Measurements from ENCODE around the gene SYCP3. TPM values are rescaled to one million over a fixed set of nuclear protein-coding genes. Genes with fewer than 3 reads are reported as not detected.

SYCP3 gene
- total and polyA plus RNA-seq, 2 of the 8 experiments (the other 6 are each of a cell fraction or from before 2014, with no cell fraction given), result 0.02 to 0.07 TPM

DNA sequence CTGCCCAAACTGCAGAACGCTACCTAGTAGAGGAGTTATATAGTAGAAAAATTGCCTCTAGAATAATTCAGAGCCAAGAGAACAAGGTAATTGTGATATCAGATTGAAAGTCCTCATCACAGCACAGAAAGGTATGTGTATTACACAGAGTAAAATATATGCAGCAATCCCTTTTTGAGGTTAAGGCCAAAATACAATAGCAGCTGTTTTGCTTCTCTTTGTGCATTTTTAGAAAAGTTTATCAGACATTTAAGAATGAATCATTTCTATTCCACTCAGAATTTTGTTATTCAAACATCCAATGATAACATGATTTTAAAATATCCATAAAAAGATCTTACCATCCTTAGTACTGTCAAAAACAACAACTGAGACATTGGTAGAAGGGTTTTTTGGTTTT is 46.4 kb upstream of the SYCP3 start:
- H3K23ac ChIP-seq (ENCODE audit: insufficient read length), result no peak overlapping the region
- no peak overlapping the region for H2BK15ac ChIP-seq (ENCODE audit: low read length)
- no peak overlapping the region for H2AFZ ChIP-seq (ENCODE audit: low read length)
- no peak overlapping the region for H2AK5ac ChIP-seq (ENCODE audit: low read depth, low read length)
- no peaks in the 10 kb centered on the region for H3K79me2 ChIP-seq (ENCODE audit: control insufficient read depth in 1 of 2, insufficient read depth in 2 of 2, low read length in 2 of 2)
- POLR2A ChIA-PET (ENCODE audit: partially characterized antibody), result no interaction called here
- H4K20me1 ChIP-seq (replicated peaks in 1 of 2; ENCODE audit: control insufficient read depth in 1 of 2, insufficient read depth in 2 of 2, low read length in 2 of 2), result peaks cover 0 to 2% of the 10 kb centered on the region in 2 experiments
- H3K36me3 ChIP-seq (ENCODE audit: control insufficient read depth in 2 of 4, insufficient read depth in 4 of 4, low read length in 3 of 4), result peaks cover 0 to 36% (median 12%) of the 10 kb centered on the region in 4 experiments; a peak in 7 of 8 replicates
- H3K23me2 ChIP-seq (ENCODE audit: low read depth, low read length), result no peaks in the 10 kb centered on the region
- H4K8ac ChIP-seq (ENCODE audit: extremely low read depth, insufficient read depth, low read length), result no peak overlapping the region
- no peak for FAIRE-seq
- WGBS, 2 experiments (ENCODE audit: extremely low coverage in 1 of 2, insufficient coverage in 1 of 2, insufficient read length in 1 of 2, insufficient replicate concordance in 2 of 2, low coverage in 1 of 2, low lambda C conversion rate in 2 of 2, missing lambda C conversion rate in 1 of 2), result 100% methylated on average over 1 of the region's 1 CpG; no CpG with 5 or more reads in 1 of the 2 experiments
- no peaks in the 10 kb centered on the region for H3K9me3 ChIP-seq (ENCODE audit: insufficient read depth in 2 of 2, low read depth in 1 of 2, low read length in 1 of 2)
- H2BK5ac ChIP-seq (ENCODE audit: low read depth, low read length), result no peak overlapping the region
- no peak overlapping the region for H3K4me2 ChIP-seq (ENCODE audit: insufficient read depth in 1 of 2, low read depth in 2 of 2, low read length in 2 of 2)
- no peak overlapping the region for H3K14ac ChIP-seq (ENCODE audit: insufficient read length)
- no peak overlapping the region for H3K27ac ChIP-seq (ENCODE audit: low read depth, low read length)
- no peak overlapping the region for H3K4me3 ChIP-seq (ENCODE audit: extremely low read depth in 1 of 4, insufficient read depth in 2 of 4, low read depth in 3 of 4, low read length in 4 of 4)
- DNase-seq (ENCODE audit: low read depth in 1 of 2, low spot score in 2 of 2), result no peak
- no peak overlapping the region for H3K4ac ChIP-seq (replicated peaks; ENCODE audit: insufficient read length, low read depth, low read length)
- CTCF ChIA-PET (ENCODE audit: partially characterized antibody), result interaction anchor here (1.4 to 1.5 kb wide), 2 partner anchors 12 to 55 kb away, joined by 3 to 7 read pairs; no protein-coding TSS in a partner anchor
- no peaks in the 10 kb centered on the region for H3K79me1 ChIP-seq (ENCODE audit: low read depth, low read length)
- H2BK12ac ChIP-seq (ENCODE audit: low read depth, low read length), result no peak overlapping the region
- no peak overlapping the region for H3K18ac ChIP-seq (ENCODE audit: extremely low read depth, low read length)
- H4K5ac ChIP-seq (ENCODE audit: insufficient read length, low read depth, low read length), result no peak overlapping the region
- no peak overlapping the region for H4K91ac ChIP-seq (replicated peaks; ENCODE audit: insufficient read length, low read length)
- no peak overlapping the region for H2BK120ac ChIP-seq (replicated peaks; ENCODE audit: low read depth, low read length)
- no peaks in the 10 kb centered on the region for H3K4me1 ChIP-seq (replicated peaks in 1 of 4; ENCODE audit: control insufficient read depth in 3 of 4, insufficient read depth in 4 of 4, low read length in 3 of 4)
- H3K56ac ChIP-seq (replicated peaks; ENCODE audit: insufficient read length, low read depth, low read length), result no peak overlapping the region
- no peaks in the 10 kb centered on the region for H3K27me3 ChIP-seq (replicated peaks in 1 of 4; ENCODE audit: control insufficient read depth in 3 of 4, extremely low read depth in 1 of 4, insufficient read depth in 3 of 4, low read length in 3 of 4)
- TF ChIP-seq KDM5A (IDR thresholded peaks at IDR 0.05; ENCODE audit: low read length) (no peak), SAP30 (IDR thresholded peaks at IDR 0.05; ENCODE audit: insufficient read depth, insufficient replicate concordance, low read length) (no peak), JUN (IDR thresholded peaks at IDR 0.05; ENCODE audit: low read depth, low read length) (no peak), TBP (IDR thresholded peaks at IDR 0.05; ENCODE audit: low read depth, low read length) (no peak), SP1 (IDR thresholded peaks at IDR 0.05; ENCODE audit: low read depth, low read length) (no peak), TCF12 (IDR thresholded peaks at IDR 0.05; ENCODE audit: low read depth, low read length) (no peak), YY1 (IDR thresholded peaks at IDR 0.05; ENCODE audit: low read depth, low read length) (no peak), BACH1 (IDR thresholded peaks at IDR 0.05; ENCODE audit: low read length) (no peak), SUZ12 (IDR thresholded peaks at IDR 0.05; ENCODE audit: low read length) (no peak), CHD1 (IDR thresholded peaks at IDR 0.05; ENCODE audit: low read depth, low read length) (no peak), SRF (IDR thresholded peaks at IDR 0.05; ENCODE audit: low read depth, low read length) (no peak), RNF2 (IDR thresholded peaks at IDR 0.05; ENCODE audit: borderline replicate concordance, low read depth, low read length, missing control alignments, poor library complexity, severe bottlenecking) (no peak), SP4 (IDR thresholded peaks at IDR 0.05; ENCODE audit: low read length) (no peak), ZNF274 (IDR thresholded peaks at IDR 0.05; ENCODE audit: borderline replicate concordance, extremely low read depth, low read length) (no peak)
- TF ChIP-seq, protein P1, sequence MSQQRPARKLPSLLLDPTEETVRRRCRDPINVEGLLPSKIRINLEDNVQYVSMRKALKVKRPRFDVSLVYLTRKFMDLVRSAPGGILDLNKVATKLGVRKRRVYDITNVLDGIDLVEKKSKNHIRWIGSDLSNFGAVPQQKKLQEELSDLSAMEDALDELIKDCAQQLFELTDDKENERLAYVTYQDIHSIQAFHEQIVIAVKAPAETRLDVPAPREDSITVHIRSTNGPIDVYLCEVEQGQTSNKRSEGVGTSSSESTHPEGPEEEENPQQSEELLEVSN (IDR thresholded peaks at IDR 0.05), result no peak
- no peak overlapping the region for H2BK20ac ChIP-seq (ENCODE audit: low read length)
- H3K9ac ChIP-seq (replicated peaks in 1 of 4; ENCODE audit: extremely low read depth in 1 of 4, low read depth in 3 of 4, low read length in 3 of 4), result no peak overlapping the region

All from H1 (cell line).